Cardiac fibroblast (primary cell): ENCODE results near the gene PLK1.
A peak's percentile ranks its signal among the peaks of the same experiment; 100 is the strongest.

Source experiments
- DNase-seq, 2 donors: peaks; one replicate each; pipeline versions ENCODE4 v3.0.0 to v3.0.0-alpha.2; 2010; ENCODE audit warnings: low read depth in 2 of 2
- H3K4me3 ChIP-seq, 2 donors: replicated peaks in 1 of 2; 1 replicate in 1 of 2; 2 replicates in 1 of 2; pipeline ENCODE4 v1.5.1; 2011; ENCODE audit warnings: low read depth in 2 of 2, low read length in 2 of 2, mild to moderate bottlenecking in 2 of 2, moderate library complexity in 1 of 2
- CTCF ChIP-seq: IDR thresholded peaks from one replicate; pipeline ENCODE4 v1.5.1; 2011; ENCODE audit warnings: low read depth, mild to moderate bottlenecking, low read length, inconsistent platforms

Gene PLK1

DNA sequence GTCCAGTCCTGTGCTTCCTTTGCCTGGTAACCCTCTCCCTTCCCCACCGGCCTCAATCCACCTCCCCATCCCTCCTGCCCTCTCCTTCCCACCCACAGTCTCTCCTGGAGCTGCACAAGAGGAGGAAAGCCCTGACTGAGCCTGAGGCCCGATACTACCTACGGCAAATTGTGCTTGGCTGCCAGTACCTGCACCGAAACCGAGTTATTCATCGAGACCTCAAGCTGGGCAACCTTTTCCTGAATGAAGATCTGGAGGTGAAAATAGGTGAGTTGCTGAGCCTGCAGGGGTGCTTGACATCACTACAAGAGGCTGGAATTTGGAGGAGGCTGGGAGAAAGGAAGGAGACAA, 1.3 kb downstream of the PLK1 start:
- H3K4me3 ChIP-seq, result peak overlapping the region; percentile 65 to 73
- no peak for DNase-seq
- no peak for TF ChIP-seq CTCF

- DNase-seq, result peak; percentile 67 to 76
- no peak for TF ChIP-seq CTCF
- no peak overlapping the region for H3K4me3 ChIP-seq
These were observed 3.5 kb downstream of the PLK1 start for GRCh38 chr16:23682181-23682580.

- no peak for TF ChIP-seq CTCF
- DNase-seq, result no peak
- no peak overlapping the region for H3K4me3 ChIP-seq
These were observed 4.8 kb downstream of the PLK1 start for GRCh38 chr16:23683487-23683886.

GRCh38 chr16:23687034-23687808, 8.5 kb downstream of the PLK1 start:
- no peak overlapping the region for H3K4me3 ChIP-seq
- DNase-seq, result no peak
- no peak for TF ChIP-seq CTCF

GRCh38 chr16:23689442-23690187, 10.9 kb downstream of the PLK1 start:
- DNase-seq, result no peak
- no peak for TF ChIP-seq CTCF
- no peak overlapping the region for H3K4me3 ChIP-seq

- no peak for DNase-seq
- H3K4me3 ChIP-seq, result no peak overlapping the region
- TF ChIP-seq CTCF, result no peak
These were observed 12.2 kb downstream of the PLK1 start for GRCh38 chr16:23690771-23691482.
